ENCODE results near the gene HK1. TPM values are rescaled to one million over a fixed set of nuclear protein-coding genes. Genes with fewer than 3 reads are reported as not detected.

Gene HK1
- total RNA-seq, 1 experiment from 2014 or later: 140 TPM

DNA sequence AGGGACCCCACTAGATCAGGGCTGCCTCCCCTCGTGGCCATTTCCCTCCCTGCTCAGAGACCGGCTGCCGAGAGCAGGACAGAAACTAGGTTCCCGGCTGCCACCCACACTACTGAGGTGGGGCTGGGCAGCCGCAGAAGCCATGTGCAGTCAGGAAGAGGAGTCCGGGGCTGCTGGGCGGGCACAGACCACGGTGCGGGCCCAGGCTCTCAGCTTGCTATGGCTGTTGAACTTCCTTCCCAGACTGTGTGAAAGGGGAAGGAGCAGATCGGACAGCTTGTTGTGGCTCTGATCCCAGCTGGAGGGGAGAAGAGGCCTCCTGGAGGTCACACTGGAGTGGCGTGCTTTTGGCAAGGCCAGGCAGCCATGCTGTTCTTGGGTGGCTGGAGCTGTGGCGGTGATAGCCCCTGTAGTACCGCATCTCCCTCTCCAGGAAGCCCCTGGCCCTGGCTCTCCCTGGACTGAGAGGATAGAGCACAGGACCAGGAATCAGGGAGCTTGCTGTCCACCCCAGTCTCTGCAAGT lies 56.8 kb downstream of the HK1 start:
- no TSS peak for BruUV-seq (replicated peaks)
- Histone ChIP-seq H3K4me2 (peak overlapping the region; percentile 84), H3F3A (ENCODE audit: insufficient read depth, low read depth) (peaks cover 66% of the 10 kb centered on the region), H3K36me3 (ENCODE audit: low read depth) (peaks cover 15% of the 10 kb centered on the region; the same call in 1 of the 2 replicates), H3K4me1 (replicated peaks; ENCODE audit: insufficient read depth) (peaks cover 94% of the 10 kb centered on the region), H2AFZ (no peak overlapping the region), H3K4me3 (no peak overlapping the region), H3K27ac (peak overlapping the region; percentile 96), H3K27me3 (ENCODE audit: insufficient read depth, low read depth) (no peaks in the 10 kb centered on the region), H3K9me3 (ENCODE audit: insufficient read depth, low read depth) (no peaks in the 10 kb centered on the region), H4K20me1 (ENCODE audit: insufficient read depth) (no peaks in the 10 kb centered on the region), H3K9me2 (ENCODE audit: insufficient read depth) (no peaks in the 10 kb centered on the region), H3K79me2 (ENCODE audit: low read depth) (peaks cover 95% of the 10 kb centered on the region)
- intact Hi-C loops (cut with micrococcal nuclease; ENCODE audit: unreplicated experiment): loop anchor here (5.0 kb wide), 1 partner anchor 122 kb away; no protein-coding TSS in a partner anchor
- TF ChIP-seq, protein P1, sequence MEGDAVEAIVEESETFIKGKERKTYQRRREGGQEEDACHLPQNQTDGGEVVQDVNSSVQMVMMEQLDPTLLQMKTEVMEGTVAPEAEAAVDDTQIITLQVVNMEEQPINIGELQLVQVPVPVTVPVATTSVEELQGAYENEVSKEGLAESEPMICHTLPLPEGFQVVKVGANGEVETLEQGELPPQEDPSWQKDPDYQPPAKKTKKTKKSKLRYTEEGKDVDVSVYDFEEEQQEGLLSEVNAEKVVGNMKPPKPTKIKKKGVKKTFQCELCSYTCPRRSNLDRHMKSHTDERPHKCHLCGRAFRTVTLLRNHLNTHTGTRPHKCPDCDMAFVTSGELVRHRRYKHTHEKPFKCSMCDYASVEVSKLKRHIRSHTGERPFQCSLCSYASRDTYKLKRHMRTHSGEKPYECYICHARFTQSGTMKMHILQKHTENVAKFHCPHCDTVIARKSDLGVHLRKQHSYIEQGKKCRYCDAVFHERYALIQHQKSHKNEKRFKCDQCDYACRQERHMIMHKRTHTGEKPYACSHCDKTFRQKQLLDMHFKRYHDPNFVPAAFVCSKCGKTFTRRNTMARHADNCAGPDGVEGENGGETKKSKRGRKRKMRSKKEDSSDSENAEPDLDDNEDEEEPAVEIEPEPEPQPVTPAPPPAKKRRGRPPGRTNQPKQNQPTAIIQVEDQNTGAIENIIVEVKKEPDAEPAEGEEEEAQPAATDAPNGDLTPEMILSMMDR (conservative IDR thresholded peaks at IDR 0.05): no peak
- TF ChIP-seq EZH2 (IDR thresholded peaks at IDR 0.05; ENCODE audit: low read depth): no peak
- peak in 1 of 2 experiments; percentile 57 for DNase-seq
- ChIA-PET POLR2A (ENCODE audit: unreplicated experiment) (no interaction called here), CTCF (interaction anchor here (0.6 kb wide), 1 partner anchor 23 kb away, joined by 3 read pairs; no protein-coding TSS in a partner anchor)

DNA sequence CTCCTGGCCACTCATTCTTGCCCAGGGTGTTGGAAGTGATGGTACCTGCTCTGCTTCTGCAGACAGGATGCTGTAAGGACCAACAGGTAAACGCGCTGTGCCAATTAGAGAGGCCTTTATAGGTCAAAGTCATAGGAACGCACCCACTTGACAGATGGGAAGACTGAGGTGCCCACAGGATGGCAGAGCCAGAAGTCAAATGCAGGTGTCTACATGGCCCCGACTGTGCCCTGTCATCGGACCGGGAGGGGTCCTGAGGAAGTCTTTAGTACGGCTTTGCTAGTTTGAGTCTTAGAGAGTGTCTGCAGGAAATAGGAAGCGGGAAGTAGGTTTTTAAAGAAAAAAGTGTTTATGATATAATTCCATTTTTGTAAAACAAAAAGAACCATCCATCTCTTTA lies 57.3 kb downstream of the HK1 start:
- H3K9me2 ChIP-seq (ENCODE audit: insufficient read depth): no peaks in the 10 kb centered on the region
- peaks cover 95% of the 10 kb centered on the region for H3K79me2 ChIP-seq (ENCODE audit: low read depth)
- no peak overlapping the region for H3K4me3 ChIP-seq
- H3K27ac ChIP-seq: peak overlapping the region; percentile 96
- H3K9me3 ChIP-seq (ENCODE audit: insufficient read depth, low read depth): no peaks in the 10 kb centered on the region
- H3K4me1 ChIP-seq (replicated peaks; ENCODE audit: insufficient read depth): peaks cover 89% of the 10 kb centered on the region
- no peak overlapping the region for H2AFZ ChIP-seq
- no peak for DNase-seq
- H3K27me3 ChIP-seq (ENCODE audit: insufficient read depth, low read depth): no peaks in the 10 kb centered on the region
- TSS peak; percentile 14 for BruUV-seq (replicated peaks)
- peak overlapping the region; percentile 84 for H3K4me2 ChIP-seq
- H4K20me1 ChIP-seq (ENCODE audit: insufficient read depth): no peaks in the 10 kb centered on the region
- TF ChIP-seq, protein P1 (conservative IDR thresholded peaks at IDR 0.05): no peak
- no peak for TF ChIP-seq EZH2 (IDR thresholded peaks at IDR 0.05; ENCODE audit: low read depth)
- CTCF ChIA-PET: no interaction called here
- peaks cover 63% of the 10 kb centered on the region for H3F3A ChIP-seq (ENCODE audit: insufficient read depth, low read depth)
- POLR2A ChIA-PET (ENCODE audit: unreplicated experiment): no interaction called here
- intact Hi-C loops (cut with micrococcal nuclease; ENCODE audit: unreplicated experiment): loop anchor here (5.0 kb wide), 1 partner anchor 122 kb away; no protein-coding TSS in a partner anchor
- H3K36me3 ChIP-seq (ENCODE audit: low read depth): peaks cover 10% of the 10 kb centered on the region; the same call in 1 of the 2 replicates

GRCh38 chr10:69336952-69337295 lies 58.6 kb downstream of the HK1 start:
- H4K20me1 ChIP-seq (ENCODE audit: insufficient read depth): no peaks in the 10 kb centered on the region
- TF ChIP-seq, protein P1 (conservative IDR thresholded peaks at IDR 0.05): no peak
- no peak for TF ChIP-seq EZH2 (IDR thresholded peaks at IDR 0.05; ENCODE audit: low read depth)
- H3K79me2 ChIP-seq (ENCODE audit: low read depth): peaks cover 94% of the 10 kb centered on the region
- no peak overlapping the region; the same call in 1 of the 2 replicates for H3K4me3 ChIP-seq
- peaks cover 76% of the 10 kb centered on the region for H3K4me1 ChIP-seq (replicated peaks; ENCODE audit: insufficient read depth)
- H3K9me2 ChIP-seq (ENCODE audit: insufficient read depth): no peaks in the 10 kb centered on the region
- no peaks in the 10 kb centered on the region for H3K27me3 ChIP-seq (ENCODE audit: insufficient read depth, low read depth)
- H2AFZ ChIP-seq: no peak overlapping the region
- H3K27ac ChIP-seq: peak overlapping the region; percentile 42
- BruUV-seq (replicated peaks): no TSS peak
- H3K9me3 ChIP-seq (ENCODE audit: insufficient read depth, low read depth): no peaks in the 10 kb centered on the region
- peak overlapping the region; percentile 39 for H3K4me2 ChIP-seq
- no peaks in the 10 kb centered on the region for H3K36me3 ChIP-seq (ENCODE audit: low read depth)
- intact Hi-C loops (cut with micrococcal nuclease; ENCODE audit: unreplicated experiment): loop anchor here (1.0 to 5.0 kb wide), 2 partner anchors 12 to 120 kb away; no protein-coding TSS in a partner anchor
- peaks cover 51% of the 10 kb centered on the region for H3F3A ChIP-seq (ENCODE audit: insufficient read depth, low read depth)
- POLR2A ChIA-PET (ENCODE audit: unreplicated experiment): no interaction called here
- CTCF ChIA-PET: interaction anchor here (0.6 kb wide), 2 partner anchors 70 to 932 kb away, joined by 3 read pairs; no protein-coding TSS in a partner anchor
- no peak for DNase-seq
